Measurements from ENCODE around the gene IL26.
"Not testable (repeated sequence)": the region's sequence is repeated elsewhere in the genome, so short reads cannot be mapped to it uniquely, and the experiment has no call there.

IL26 gene

GRCh38 chr12:68180792-68181744 lies 44.5 kb downstream of the IL26 start:
- Histone ChIP-seq H3K27ac (ENCODE audit: low read depth, low read length) (no peak overlapping the region), H3K4me3 (ENCODE audit: low read length) (no peak overlapping the region), H3K36me3 (ENCODE audit: control insufficient read depth, insufficient read depth, low read length) (no peaks in the 10 kb centered on the region), H3K4me1 (ENCODE audit: control insufficient read depth, insufficient read depth, low read length) (no peaks in the 10 kb centered on the region), H3K9ac (ENCODE audit: low read length) (no peak overlapping the region), H3K27me3 (ENCODE audit: control insufficient read depth, insufficient read depth, low read length) (no peaks in the 10 kb centered on the region)

- no peaks in the 10 kb centered on the region for H3K27me3 ChIP-seq (ENCODE audit: control insufficient read depth, insufficient read depth, low read length)
Observed at GRCh38 chr12:68178774-68179439, 46.7 kb downstream of the IL26 start.

GRCh38 chr12:68178184-68178583 lies 47.4 kb downstream of the IL26 start:
- Histone ChIP-seq H3K9ac (ENCODE audit: low read length) (no peak overlapping the region), H3K36me3 (ENCODE audit: control insufficient read depth, insufficient read depth, low read length) (no peaks in the 10 kb centered on the region), H3K4me1 (ENCODE audit: control insufficient read depth, insufficient read depth, low read length) (no peaks in the 10 kb centered on the region), H3K27me3 (ENCODE audit: control insufficient read depth, insufficient read depth, low read length) (no peaks in the 10 kb centered on the region), H3K4me3 (ENCODE audit: low read length) (no peak overlapping the region), H3K27ac (ENCODE audit: low read depth, low read length) (no peak overlapping the region)

More at GRCh38 chr12:68178774-68179439, 46.7 kb downstream of the IL26 start:
- H3K27ac ChIP-seq (ENCODE audit: low read depth, low read length): no peak overlapping the region
- no peaks in the 10 kb centered on the region for H3K36me3 ChIP-seq (ENCODE audit: control insufficient read depth, insufficient read depth, low read length)
- H3K9ac ChIP-seq (ENCODE audit: low read length): no peak overlapping the region
- no peaks in the 10 kb centered on the region for H3K4me1 ChIP-seq (ENCODE audit: control insufficient read depth, insufficient read depth, low read length)
- H3K4me3 ChIP-seq (ENCODE audit: low read length): no peak overlapping the region

- no peaks in the 10 kb centered on the region for H3K36me3 ChIP-seq (ENCODE audit: control insufficient read depth, insufficient read depth, low read length)
- H3K4me3 ChIP-seq (ENCODE audit: low read length): no peak overlapping the region
Observed at GRCh38 chr12:68177562-68177961, 48.0 kb downstream of the IL26 start.

GRCh38 chr12:68176257-68176656 lies 49.4 kb downstream of the IL26 start:
- Histone ChIP-seq H3K9ac (ENCODE audit: low read length) (no peak overlapping the region), H3K4me1 (ENCODE audit: control insufficient read depth, insufficient read depth, low read length) (no peaks in the 10 kb centered on the region), H3K4me3 (ENCODE audit: low read length) (no peak overlapping the region), H3K36me3 (ENCODE audit: control insufficient read depth, insufficient read depth, low read length) (no peaks in the 10 kb centered on the region), H3K27ac (ENCODE audit: low read depth, low read length) (no peak overlapping the region), H3K27me3 (ENCODE audit: control insufficient read depth, insufficient read depth, low read length) (no peaks in the 10 kb centered on the region)

More at GRCh38 chr12:68177562-68177961, 48.0 kb downstream of the IL26 start:
- Histone ChIP-seq H3K4me1 (ENCODE audit: control insufficient read depth, insufficient read depth, low read length) (no peaks in the 10 kb centered on the region), H3K9ac (ENCODE audit: low read length) (no peak overlapping the region), H3K27ac (ENCODE audit: low read depth, low read length) (no peak overlapping the region), H3K27me3 (ENCODE audit: control insufficient read depth, insufficient read depth, low read length) (no peaks in the 10 kb centered on the region)

- H3K4me3 ChIP-seq (ENCODE audit: low read length): no peak overlapping the region
- H3K4me1 ChIP-seq (ENCODE audit: control insufficient read depth, insufficient read depth, low read length): no peaks in the 10 kb centered on the region
- no peaks in the 10 kb centered on the region for H3K36me3 ChIP-seq (ENCODE audit: control insufficient read depth, insufficient read depth, low read length)
- H3K27ac ChIP-seq (ENCODE audit: low read depth, low read length): no peak overlapping the region
- H3K9ac ChIP-seq (ENCODE audit: low read length): no peak overlapping the region
- H3K27me3 ChIP-seq (ENCODE audit: control insufficient read depth, insufficient read depth, low read length): no peaks in the 10 kb centered on the region
Observed at GRCh38 chr12:68175557-68176061, 50.0 kb downstream of the IL26 start.

GRCh38 chr12:68174761-68175160 lies 50.8 kb downstream of the IL26 start:
- not testable (repeated sequence) for H3K4me1 ChIP-seq (ENCODE audit: control insufficient read depth, insufficient read depth, low read length)

GRCh38 chr12:68173792-68174191 lies 51.8 kb downstream of the IL26 start:
- no peaks in the 10 kb centered on the region for H3K4me1 ChIP-seq (ENCODE audit: control insufficient read depth, insufficient read depth, low read length)
- no peaks in the 10 kb centered on the region for H3K36me3 ChIP-seq (ENCODE audit: control insufficient read depth, insufficient read depth, low read length)
- no peaks in the 10 kb centered on the region for H3K27me3 ChIP-seq (ENCODE audit: control insufficient read depth, insufficient read depth, low read length)
- H3K9ac ChIP-seq (ENCODE audit: low read length): no peak overlapping the region
- H3K27ac ChIP-seq (ENCODE audit: low read depth, low read length): no peak overlapping the region
- no peak overlapping the region for H3K4me3 ChIP-seq (ENCODE audit: low read length)

More at GRCh38 chr12:68174761-68175160, 50.8 kb downstream of the IL26 start:
- not testable (repeated sequence) for H3K36me3 ChIP-seq (ENCODE audit: control insufficient read depth, insufficient read depth, low read length); H3K9ac ChIP-seq (ENCODE audit: low read length); H3K27me3 ChIP-seq (ENCODE audit: control insufficient read depth, insufficient read depth, low read length); H3K4me3 ChIP-seq (ENCODE audit: low read length); H3K27ac ChIP-seq (ENCODE audit: low read depth, low read length)

- Histone ChIP-seq H3K4me3 (ENCODE audit: low read length) (no peak overlapping the region), H3K27me3 (ENCODE audit: control insufficient read depth, insufficient read depth, low read length) (no peaks in the 10 kb centered on the region), H3K36me3 (ENCODE audit: control insufficient read depth, insufficient read depth, low read length) (no peaks in the 10 kb centered on the region), H3K27ac (ENCODE audit: low read depth, low read length) (no peak overlapping the region), H3K9ac (ENCODE audit: low read length) (no peak overlapping the region), H3K4me1 (ENCODE audit: control insufficient read depth, insufficient read depth, low read length) (no peaks in the 10 kb centered on the region)
Observed at GRCh38 chr12:68170726-68171125, 54.9 kb downstream of the IL26 start.

GRCh38 chr12:68169213-68169889 lies 56.3 kb downstream of the IL26 start:
- Histone ChIP-seq H3K4me3 (ENCODE audit: low read length) (no peak overlapping the region), H3K27me3 (ENCODE audit: control insufficient read depth, insufficient read depth, low read length) (no peaks in the 10 kb centered on the region), H3K4me1 (ENCODE audit: control insufficient read depth, insufficient read depth, low read length) (no peaks in the 10 kb centered on the region), H3K27ac (ENCODE audit: low read depth, low read length) (no peak overlapping the region), H3K36me3 (ENCODE audit: control insufficient read depth, insufficient read depth, low read length) (no peaks in the 10 kb centered on the region), H3K9ac (ENCODE audit: low read length) (no peak overlapping the region)

GRCh38 chr12:68166317-68166831 lies 59.2 kb downstream of the IL26 start:
- H3K27me3 ChIP-seq (ENCODE audit: control insufficient read depth, insufficient read depth, low read length): no peaks in the 10 kb centered on the region
- no peaks in the 10 kb centered on the region for H3K4me1 ChIP-seq (ENCODE audit: control insufficient read depth, insufficient read depth, low read length)
- H3K4me3 ChIP-seq (ENCODE audit: low read length): no peak overlapping the region
- no peak overlapping the region for H3K27ac ChIP-seq (ENCODE audit: low read depth, low read length)
- H3K36me3 ChIP-seq (ENCODE audit: control insufficient read depth, insufficient read depth, low read length): no peaks in the 10 kb centered on the region
- H3K9ac ChIP-seq (ENCODE audit: low read length): no peak overlapping the region

- H3K36me3 ChIP-seq (ENCODE audit: control insufficient read depth, insufficient read depth, low read length): no peaks in the 10 kb centered on the region
- no peak overlapping the region for H3K4me3 ChIP-seq (ENCODE audit: low read length)
- no peaks in the 10 kb centered on the region for H3K4me1 ChIP-seq (ENCODE audit: control insufficient read depth, insufficient read depth, low read length)
- no peak overlapping the region for H3K9ac ChIP-seq (ENCODE audit: low read length)
- H3K27ac ChIP-seq (ENCODE audit: low read depth, low read length): no peak overlapping the region
- no peaks in the 10 kb centered on the region for H3K27me3 ChIP-seq (ENCODE audit: control insufficient read depth, insufficient read depth, low read length)
Observed at GRCh38 chr12:68163560-68164081, 62.0 kb downstream of the IL26 start.
